HT1080 (cell line): ENCODE data around the gene HBB. TPM values are rescaled to one million over a fixed set of nuclear protein-coding genes. Genes with fewer than 3 reads are reported as not detected.
"Not testable (repeated sequence)": the region's sequence is repeated elsewhere in the genome, so short reads cannot be mapped to it uniquely, and the experiment has no call there.

Source experiments
- DNase-seq: peaks from one replicate; pipeline ENCODE4 v3.0.0-alpha.2; 2015; ENCODE audit warnings: low read depth
- polyA plus RNA-seq, 2 experiments: library from polyadenylated mRNA; depleted of rRNA; stranded (reverse); fragments of >200 nt; gene quantifications; 2 replicates each; pipeline ENCODE4 v1.2.3, GENCODE V29; 2015
- total RNA-seq: library from RNA; depleted of rRNA; stranded (reverse); fragments of >200 nt; shearing (Covaris generic); gene quantifications from 2 replicates; pipeline ENCODE4 v1.2.3, GENCODE V29; 2014; rRNA removed

HBB gene
- not detected in 2 replicates for total RNA-seq
- not detected in 2 replicates for polyA plus RNA-seq (2015; cell fraction: cytosol; rRNA removed)
- not detected in 2 replicates for polyA plus RNA-seq (2015; cell fraction: nucleus; rRNA removed)

GRCh38 chr11:5226732-5227310 lies at the start of gene HBB:
HBB (minus strand) TSS chr11:5227071; CDS start chr11:5227021, 50 bp downstream.
- DNase-seq: no peak

- DNase-seq: no peak
Observed at GRCh38 chr11:5275369-5276110, 48.7 kb upstream of the HBB start.

GRCh38 chr11:5274395-5274794 lies 47.5 kb upstream of the HBB start:
- DNase-seq: peak; percentile 83

GRCh38 chr11:5272395-5273017 lies 45.6 kb upstream of the HBB start:
- DNase-seq: no peak

- no peak for DNase-seq
Observed at GRCh38 chr11:5269715-5270147, 42.9 kb upstream of the HBB start, which contains the start of gene HBE1. HBE1 (minus strand) TSS chr11:5269945; CDS start chr11:5269890, 55 bp downstream.

- no peak for DNase-seq
Observed at GRCh38 chr11:5267033-5267563, 40.2 kb upstream of the HBB start.

GRCh38 chr11:5266609-5267008 lies 39.7 kb upstream of the HBB start:
- DNase-seq: no peak

GRCh38 chr11:5265832-5266231 lies 39.0 kb upstream of the HBB start:
- no peak for DNase-seq

- DNase-seq: no peak
Observed at GRCh38 chr11:5258543-5259262, 31.8 kb upstream of the HBB start.

GRCh38 chr11:5257296-5257695 lies 30.4 kb upstream of the HBB start:
- no peak for DNase-seq

GRCh38 chr11:5254646-5255413 lies 28.0 kb upstream of the HBB start, which contains the start of gene HBG2:
HBG2 (minus strand) TSS chr11:5254781; CDS start chr11:5254728, 53 bp downstream.
- not testable (repeated sequence) for DNase-seq

- DNase-seq: not testable (repeated sequence)
Observed at GRCh38 chr11:5254023-5254422, 27.2 kb upstream of the HBB start.

- DNase-seq: not testable (repeated sequence)
Observed at GRCh38 chr11:5253440-5253839, 26.6 kb upstream of the HBB start.

- DNase-seq: no peak
Observed at GRCh38 chr11:5252919-5253265, 26.0 kb upstream of the HBB start.

GRCh38 chr11:5252192-5252918 lies 25.5 kb upstream of the HBB start:
- DNase-seq: no peak

- DNase-seq: no peak
Observed at GRCh38 chr11:5251746-5252145, 24.9 kb upstream of the HBB start.

- no peak for DNase-seq
Observed at GRCh38 chr11:5250543-5251204, 23.8 kb upstream of the HBB start.

GRCh38 chr11:5249807-5250396 lies 23.0 kb upstream of the HBB start, which contains the start of gene HBG1:
HBG1 (minus strand) TSS chr11:5249857; CDS start chr11:5249804, 53 bp downstream.
- not testable (repeated sequence) for DNase-seq

GRCh38 chr11:5248498-5248897 lies 21.6 kb upstream of the HBB start:
- not testable (repeated sequence) for DNase-seq
